ENCODE data around the gene PCSK4. TPM values are rescaled to one million over a fixed set of nuclear protein-coding genes. Genes with fewer than 3 reads are reported as not detected.
A peak's percentile ranks its signal among the peaks of the same experiment; 100 is the strongest.

The PCSK4 gene
- total RNA-seq, 1 experiment from 2014 or later = 6.4 TPM

- Mint-ChIP-seq H3K36me3 (ENCODE audit: insufficient read depth, unreplicated experiment) (peaks cover 46% of the 10 kb centered on the region), H3K27me3 (ENCODE audit: insufficient read depth, unreplicated experiment) (no peaks in the 10 kb centered on the region), H3K27ac (ENCODE audit: unreplicated experiment) (no peak overlapping the region), H3K9me3 (ENCODE audit: unreplicated experiment) (no peaks in the 10 kb centered on the region), H3K4me3 (ENCODE audit: unreplicated experiment) (peak overlapping the region; percentile 89), H3K4me1 (ENCODE audit: low read depth, unreplicated experiment) (peaks cover 4% of the 10 kb centered on the region)
- no peaks in the 10 kb centered on the region for H3K9me3 ChIP-seq
- H3K4me3 ChIP-seq (ENCODE audit: low read depth, low read length) = no peak overlapping the region
- H3K4me1 ChIP-seq = peaks cover 15% of the 10 kb centered on the region
- CTCF ChIA-PET = interaction anchor here (0.8 kb wide), 1 partner anchor 19 kb away, joined by 8 read pairs; the partner anchor contains the start of gene REEP6
- POLR2A ChIA-PET = no interaction called here
- BruUV-seq (replicated peaks) = no TSS peak
- H3K36me3 ChIP-seq (ENCODE audit: control insufficient read depth, insufficient read depth, low read length) = no peaks in the 10 kb centered on the region; the same call in 1 of the 2 replicates
- H3K27me3 ChIP-seq (replicated peaks; ENCODE audit: control insufficient read depth, insufficient read depth, low read length) = no peaks in the 10 kb centered on the region
- TF ChIP-seq CTCF (IDR thresholded peaks at IDR 0.05; ENCODE audit: insufficient read depth in 1 of 2, low read depth in 1 of 2, low read length in 1 of 2, severe bottlenecking in 1 of 2, unreplicated experiment in 1 of 2) = no peak
- intact Hi-C loops (cut with micrococcal nuclease; ENCODE audit: unreplicated experiment) = loop anchor here (5.0 kb wide), 1 partner anchor 65 kb away; the partner anchor contains the start of gene DAZAP1
- no peak for DNase-seq
Observed at GRCh38 chr19:1472231-1473084, 17.7 kb downstream of the PCSK4 start.

- peaks cover 15% of the 10 kb centered on the region for H3K4me1 ChIP-seq
- no peaks in the 10 kb centered on the region for H3K27me3 ChIP-seq (replicated peaks; ENCODE audit: control insufficient read depth, insufficient read depth, low read length)
- ChIA-PET CTCF (interaction anchor here (0.7 to 0.9 kb wide), 3 partner anchors 19 to 119 kb away, joined by 3 to 8 read pairs (median 5); partner anchors contain the start of gene REEP6), POLR2A (no interaction called here)
- no TSS peak for BruUV-seq (replicated peaks)
- H3K36me3 ChIP-seq (ENCODE audit: control insufficient read depth, insufficient read depth, low read length) = no peaks in the 10 kb centered on the region; the same call in 1 of the 2 replicates
- Mint-ChIP-seq H3K9me3 (ENCODE audit: unreplicated experiment) (no peaks in the 10 kb centered on the region), H3K4me1 (ENCODE audit: low read depth, unreplicated experiment) (peaks cover 4% of the 10 kb centered on the region), H3K36me3 (ENCODE audit: insufficient read depth, unreplicated experiment) (peaks cover 46% of the 10 kb centered on the region), H3K27me3 (ENCODE audit: insufficient read depth, unreplicated experiment) (no peaks in the 10 kb centered on the region), H3K27ac (ENCODE audit: unreplicated experiment) (no peak overlapping the region), H3K4me3 (ENCODE audit: unreplicated experiment) (peak overlapping the region; percentile 89)
- intact Hi-C loops (cut with micrococcal nuclease; ENCODE audit: unreplicated experiment) = loop anchor here (2.0 to 5.0 kb wide), 2 partner anchors 37 to 64 kb away; partner anchors contain the start of gene DAZAP1
- peak overlapping the region; percentile 65 for H3K4me3 ChIP-seq (ENCODE audit: low read depth, low read length)
- TF ChIP-seq CTCF (IDR thresholded peaks at IDR 0.05; ENCODE audit: insufficient read depth in 1 of 2, low read depth in 1 of 2, low read length in 1 of 2, severe bottlenecking in 1 of 2, unreplicated experiment in 1 of 2) = peak in 1 of 2 experiments; percentile 53
- H3K9me3 ChIP-seq = no peaks in the 10 kb centered on the region
- peak in 1 of 2 experiments; percentile 50 for DNase-seq
Observed at GRCh38 chr19:1471515-1472160, 18.5 kb downstream of the PCSK4 start.

GRCh38 chr19:1471010-1471514 lies 19.1 kb downstream of the PCSK4 start:
- H3K4me3 ChIP-seq (ENCODE audit: low read depth, low read length) = peak overlapping the region; percentile 65
- POLR2A ChIA-PET = no interaction called here

More at GRCh38 chr19:1471010-1471514, 19.1 kb downstream of the PCSK4 start:
- H3K4me1 ChIP-seq = peaks cover 15% of the 10 kb centered on the region
- Mint-ChIP-seq H3K27me3 (ENCODE audit: insufficient read depth, unreplicated experiment) (no peaks in the 10 kb centered on the region), H3K9me3 (ENCODE audit: unreplicated experiment) (no peaks in the 10 kb centered on the region), H3K4me1 (ENCODE audit: low read depth, unreplicated experiment) (peaks cover 4% of the 10 kb centered on the region), H3K27ac (ENCODE audit: unreplicated experiment) (no peak overlapping the region), H3K4me3 (ENCODE audit: unreplicated experiment) (peak overlapping the region; percentile 89), H3K36me3 (ENCODE audit: insufficient read depth, unreplicated experiment) (peaks cover 46% of the 10 kb centered on the region)
- CTCF ChIA-PET = interaction anchor here (0.7 to 0.9 kb wide), 2 partner anchors 75 to 120 kb away, joined by 3 to 5 read pairs; no protein-coding TSS in a partner anchor
- intact Hi-C loops (cut with micrococcal nuclease; ENCODE audit: unreplicated experiment) = loop anchor here (2.0 to 5.0 kb wide), 2 partner anchors 38 to 64 kb away; partner anchors contain the start of gene DAZAP1
- H3K9me3 ChIP-seq = no peaks in the 10 kb centered on the region
- no peaks in the 10 kb centered on the region for H3K36me3 ChIP-seq (ENCODE audit: control insufficient read depth, insufficient read depth, low read length)
- peak in 1 of 2 experiments; percentile 43 for TF ChIP-seq CTCF (IDR thresholded peaks at IDR 0.05; ENCODE audit: insufficient read depth in 1 of 2, low read depth in 1 of 2, low read length in 1 of 2, severe bottlenecking in 1 of 2, unreplicated experiment in 1 of 2)
- DNase-seq = peak; percentile 71 to 77
- no peaks in the 10 kb centered on the region for H3K27me3 ChIP-seq (replicated peaks; ENCODE audit: control insufficient read depth, insufficient read depth, low read length)
- BruUV-seq (replicated peaks) = no TSS peak
